ENCODE measurements around the gene PHRF1. TPM values are rescaled to one million over a fixed set of nuclear protein-coding genes. Genes with fewer than 3 reads are reported as not detected.

The PHRF1 gene
- total RNA-seq, 1 experiment from 2014 or later = 31.8 TPM

GRCh38 chr11:640021-640706 is 63.9 kb downstream of the PHRF1 start:
- Mint-ChIP-seq H3K9me3 (ENCODE audit: unreplicated experiment) (no peaks in the 10 kb centered on the region), H3K27ac (ENCODE audit: low read depth, unreplicated experiment) (no peak overlapping the region), H3K4me3 (ENCODE audit: unreplicated experiment) (no peak overlapping the region), H3K27me3 (ENCODE audit: insufficient read depth, unreplicated experiment) (no peaks in the 10 kb centered on the region), H3K36me3 (ENCODE audit: insufficient read depth, unreplicated experiment) (peaks cover 40% of the 10 kb centered on the region), H3K4me1 (ENCODE audit: insufficient read depth, unreplicated experiment) (no peaks in the 10 kb centered on the region)
- ChIA-PET POLR2A (interaction anchor here (3.0 kb wide), 1 partner anchor 10 kb away, joined by 10 read pairs; no protein-coding TSS in a partner anchor), CTCF (no interaction called here)
- DNase-seq (ENCODE audit: unreplicated experiment) = no peak
- no peak for TF ChIP-seq CTCF (IDR thresholded peaks at IDR 0.05; ENCODE audit: unreplicated experiment)
- intact Hi-C loops (cut with micrococcal nuclease) = no loop called here
- no TSS peak for BruUV-seq (replicated peaks)

GRCh38 chr11:641806-642370 is 65.6 kb downstream of the PHRF1 start:
- no peak for TF ChIP-seq CTCF (IDR thresholded peaks at IDR 0.05; ENCODE audit: unreplicated experiment)
- ChIA-PET CTCF (no interaction called here), POLR2A (interaction anchor here (0.9 to 3.0 kb wide), 3 partner anchors 9 to 16 kb away, joined by 3 to 10 read pairs (median 5); no protein-coding TSS in a partner anchor)
- Mint-ChIP-seq H3K27ac (ENCODE audit: low read depth, unreplicated experiment) (no peak overlapping the region), H3K4me3 (ENCODE audit: unreplicated experiment) (no peak overlapping the region), H3K4me1 (ENCODE audit: insufficient read depth, unreplicated experiment) (no peaks in the 10 kb centered on the region), H3K9me3 (ENCODE audit: unreplicated experiment) (no peaks in the 10 kb centered on the region), H3K27me3 (ENCODE audit: insufficient read depth, unreplicated experiment) (no peaks in the 10 kb centered on the region), H3K36me3 (ENCODE audit: insufficient read depth, unreplicated experiment) (peaks cover 56% of the 10 kb centered on the region)
- intact Hi-C loops (cut with micrococcal nuclease) = no loop called here
- no TSS peak for BruUV-seq (replicated peaks)
- DNase-seq (ENCODE audit: unreplicated experiment) = no peak

GRCh38 chr11:643366-643765 is 67.1 kb downstream of the PHRF1 start:
- Mint-ChIP-seq H3K27me3 (ENCODE audit: insufficient read depth, unreplicated experiment) (no peaks in the 10 kb centered on the region), H3K27ac (ENCODE audit: low read depth, unreplicated experiment) (no peak overlapping the region), H3K9me3 (ENCODE audit: unreplicated experiment) (no peaks in the 10 kb centered on the region), H3K36me3 (ENCODE audit: insufficient read depth, unreplicated experiment) (peaks cover 57% of the 10 kb centered on the region), H3K4me1 (ENCODE audit: insufficient read depth, unreplicated experiment) (no peaks in the 10 kb centered on the region), H3K4me3 (ENCODE audit: unreplicated experiment) (no peak overlapping the region)
- DNase-seq (ENCODE audit: unreplicated experiment) = no peak
- ChIA-PET CTCF (no interaction called here), POLR2A (interaction anchor here (0.6 to 3.0 kb wide), 3 partner anchors 13 to 75 kb away, joined by 3 to 10 read pairs (median 3); no protein-coding TSS in a partner anchor)
- no TSS peak for BruUV-seq (replicated peaks)
- TF ChIP-seq CTCF (IDR thresholded peaks at IDR 0.05; ENCODE audit: unreplicated experiment) = no peak
- intact Hi-C loops (cut with micrococcal nuclease) = no loop called here

- H3K4me3 Mint-ChIP-seq (ENCODE audit: unreplicated experiment) = no peak overlapping the region
- no peak for TF ChIP-seq CTCF (IDR thresholded peaks at IDR 0.05; ENCODE audit: unreplicated experiment)
- intact Hi-C loops (cut with micrococcal nuclease) = no loop called here
- CTCF ChIA-PET = no interaction called here
- no peak overlapping the region for H3K27ac Mint-ChIP-seq (ENCODE audit: low read depth, unreplicated experiment)
- H3K9me3 Mint-ChIP-seq (ENCODE audit: unreplicated experiment) = no peaks in the 10 kb centered on the region
- H3K27me3 Mint-ChIP-seq (ENCODE audit: insufficient read depth, unreplicated experiment) = no peaks in the 10 kb centered on the region
- no peak for DNase-seq (ENCODE audit: unreplicated experiment)
- POLR2A ChIA-PET = interaction anchor here (0.6 kb wide), 1 partner anchor 73 kb away, joined by 3 read pairs; no protein-coding TSS in a partner anchor
- BruUV-seq (replicated peaks) = no TSS peak
- no peaks in the 10 kb centered on the region for H3K4me1 Mint-ChIP-seq (ENCODE audit: insufficient read depth, unreplicated experiment)
- H3K36me3 Mint-ChIP-seq (ENCODE audit: insufficient read depth, unreplicated experiment) = peaks cover 61% of the 10 kb centered on the region
Observed at GRCh38 chr11:643849-644738, 67.8 kb downstream of the PHRF1 start.
